K562 (cell line): Measurements from ENCODE around the gene MLH3. TPM values are rescaled to one million over a fixed set of nuclear protein-coding genes. Genes with fewer than 3 reads are reported as not detected.
A peak's percentile ranks its signal among the peaks of the same experiment; 100 is the strongest.

ENCODE experiments used
- ATAC-seq: fragments of 200-7000 bp; cut with Tn5 transposase; 3 replicates; pipeline ENCODE4 v1.9.1; 2020; ENCODE audit warnings: moderate library complexity
- BruUV-seq: library from RNA; stranded (reverse); fragments of 400-500 nt; replicated peaks from 2 replicates; lab custom pipeline; 2021; lab: Mats Ljungman, UMichigan
- CTCF ChIA-PET: fragments of 300-600 bp; formaldehyde crosslinking; extraction: SDS; loops from one replicate; lab custom pipeline; 2021; ENCODE audit warnings: low intra/inter-chr PET ratio; lab: Yijun Ruan, JAX
- POLR2A ChIA-PET: fragments of 300-600, 350-650 bp; sonication (Branson Sonifier 250); formaldehyde crosslinking; extraction: SDS; loops from one replicate; lab custom pipeline; 2021; ENCODE audit warnings: antibody characterized with exemption, inconsistent platforms; lab: Yijun Ruan, JAX
- DNase-seq, 4 experiments: peaks; one replicate each; pipeline versions ENCODE4 v3.0.0 to v3.0.0-alpha.2; 2011 to 2018; ENCODE audit warnings: low spot score in 3 of 4, mixed read lengths in 3 of 4; ENCODE audit errors: extremely low read depth in 1 of 4
- FAIRE-seq: peaks from 2 replicates; lab custom pipeline; 2011; peaks lifted over from hg19 to GRCh38; lab: Jason Lieb, UNC
- H2AFZ ChIP-seq: 2 replicates; pipeline ENCODE4 v1.6.0; 2011; ENCODE audit warnings: low read depth, low read length, control low read depth, inconsistent platforms
- H3K27ac ChIP-seq: fragments of 200-600 bp; 3 replicates; pipeline ENCODE4 v1.8.0; 2011; ENCODE audit warnings: low read depth, mild to moderate bottlenecking, control low read depth, inconsistent platforms, low read length, moderate library complexity, mixed read lengths; ENCODE audit errors: extremely low read depth
- H3K27me3 ChIP-seq, 2 experiments: fragments of 300-600 bp in 1 of 2; 2 replicates in 1 of 2; 3 replicates in 1 of 2; pipeline versions ENCODE4 v1.6.0 to v1.8.0; 2011; ENCODE audit warnings: inconsistent platforms in 2 of 2, low read length in 2 of 2, mild to moderate bottlenecking in 1 of 2, mixed read lengths in 1 of 2, moderate library complexity in 1 of 2; ENCODE audit not compliant: control insufficient read depth in 2 of 2, insufficient read depth in 2 of 2
- H3K36me3 ChIP-seq: fragments of 300-600 bp; 3 replicates; pipeline ENCODE4 v1.8.0; 2011; ENCODE audit warnings: mild to moderate bottlenecking, low read length, inconsistent platforms; ENCODE audit not compliant: control insufficient read depth, insufficient read depth
- H3K4me1 ChIP-seq, 2 experiments: fragments of 200-600 bp in 1 of 2; replicated peaks in 1 of 2; 2 replicates in 1 of 2; 3 replicates in 1 of 2; pipeline versions ENCODE4 v1.5.1 to v1.8.0; 2011; ENCODE audit warnings: inconsistent platforms in 2 of 2, low read length in 2 of 2, mild to moderate bottlenecking in 1 of 2, mixed read lengths in 1 of 2, moderate library complexity in 1 of 2; ENCODE audit not compliant: control insufficient read depth in 2 of 2, insufficient read depth in 2 of 2
- H3K4me2 ChIP-seq: 2 replicates; pipeline ENCODE4 v1.6.1; 2011; ENCODE audit warnings: low read length, control low read depth, inconsistent platforms, mixed read lengths; ENCODE audit not compliant: insufficient read depth
- H3K4me3 ChIP-seq: fragments of 200-600 bp; sonication (generic), shearing (Covaris generic); 2 replicates; pipeline ENCODE4 v1.5.1; 2016; ENCODE audit warnings: control low read depth, inconsistent platforms
- H3K79me2 ChIP-seq: fragments of 200-600 bp; 3 replicates; pipeline ENCODE4 v1.8.0; 2011; ENCODE audit warnings: low read length, inconsistent platforms; ENCODE audit not compliant: control insufficient read depth, insufficient read depth
- H3K9ac ChIP-seq, 2 experiments: 2 replicates each; pipeline versions ENCODE4 v1.6.0 to v1.6.1; 2011; ENCODE audit warnings: low read depth in 2 of 2, low read length in 2 of 2, control low read depth in 1 of 2, inconsistent platforms in 1 of 2, mild to moderate bottlenecking in 1 of 2, mixed read lengths in 1 of 2; ENCODE audit not compliant: insufficient read depth in 1 of 2
- H3K9me1 ChIP-seq: one replicate; pipeline ENCODE4 v1.6.0; 2011; ENCODE audit warnings: inconsistent platforms, mild to moderate bottlenecking, low read length, moderate library complexity; ENCODE audit not compliant: control insufficient read depth, insufficient read depth
- H3K9me3 ChIP-seq: replicated peaks from 2 replicates; pipeline ENCODE4 v1.5.1; 2011; ENCODE audit warnings: low read depth, low read length, inconsistent platforms; ENCODE audit not compliant: control insufficient read depth, insufficient read depth
- H4K20me1 ChIP-seq: replicated peaks from 2 replicates; pipeline ENCODE4 v1.6.1; 2011; ENCODE audit warnings: low read length, inconsistent platforms, mixed read lengths; ENCODE audit not compliant: control insufficient read depth, insufficient read depth
- L3MBTL2 ChIP-seq: fragments of 450-650 bp; IDR thresholded peaks from 2 replicates; pipeline ENCODE4 v1.6.1; 2016; ENCODE audit warnings: mild to moderate bottlenecking, moderate library complexity
- NR2C1 ChIP-seq, 2 experiments: fragments of 450-650 bp; IDR thresholded peaks; 2 replicates each; pipeline ENCODE4 v1.6.1; 2017; ENCODE audit warnings: mild to moderate bottlenecking in 2 of 2, antibody characterized with exemption in 1 of 2, inconsistent platforms in 1 of 2, missing compliant biosample characterization in 1 of 2, missing genetic modification characterization in 1 of 2
- WGBS: fragments of 100-300 bp; shearing (Covaris generic); methylation state at CpG from one replicate; pipeline ENCODE4 v1.1.6; 2016; ENCODE audit warnings: low coverage, mixed read lengths; ENCODE audit not compliant: insufficient coverage; ENCODE audit errors: missing lambda C conversion rate; 5-methylcytosine and 5-hydroxymethylcytosine counted together
- in situ Hi-C: fragments of 300-500 bp; cut with MboI; formaldehyde crosslinking; loops from 4 replicates; pipeline ENCODE4 v1.15.0; 2018; ENCODE audit warnings: inconsistent platforms, mixed read lengths
- intact Hi-C: fragments of 100-400 bp; cut with micrococcal nuclease; formaldehyde crosslinking; loops from 2 replicates; pipeline ENCODE4 v1.14.2; 2022
- polyA plus RNA-seq, 8 experiments: library from polyadenylated mRNA; depleted of rRNA in 4 of 8; stranded (reverse) in 5 of 8; unstranded in 3 of 8; fragments of >200 nt; fragmentation: Nextera tagmentation in 2 of 8; fragmentation: Illumina TruSeq in 1 of 8; extraction: Ambion mirVana in 2 of 8; extraction: Trizol in 1 of 8; gene quantifications; 2 replicates each; pipeline versions ENCODE4 v1.2.1 to v1.2.3, GENCODE V29; 2011 to 2014; ENCODE audit warnings: inconsistent platforms in 1 of 8, missing spikeins in 1 of 8
- total RNA-seq, 7 experiments: library from RNA; depleted of rRNA in 6 of 7; stranded (reverse); fragments of >200 nt in 6 of 7; fragmentation: Illumina TruSeq in 2 of 7; extraction: Trizol in 2 of 7; gene quantifications; 2 replicates each; pipeline versions ENCODE4 v1.2.1 to v1.2.3, GENCODE V29; 2011 to 2021; ENCODE audit warnings: low replicate concordance in 1 of 7
- TF ChIP-seq, protein P1 (sequence below), 2 experiments: fragments of 250-450 bp in 1 of 2; fragments of 450-650 bp in 1 of 2; sonication (Bioruptor Pico) in 1 of 2; IDR thresholded peaks; 2 replicates each; pipeline versions ENCODE4 v1.6.1 to v1.8.0; 2016 to 2021; ENCODE audit warnings: mild to moderate bottlenecking in 2 of 2, moderate library complexity in 2 of 2, missing compliant biosample characterization in 1 of 2, missing genetic modification characterization in 1 of 2

MLH3 gene
- total and polyA plus RNA-seq, 9 of the 15 experiments (the other 6 are each of a cell fraction or from before 2014, with no cell fraction given): 5.9 to 15.3 (median 10.7) TPM

DNA sequence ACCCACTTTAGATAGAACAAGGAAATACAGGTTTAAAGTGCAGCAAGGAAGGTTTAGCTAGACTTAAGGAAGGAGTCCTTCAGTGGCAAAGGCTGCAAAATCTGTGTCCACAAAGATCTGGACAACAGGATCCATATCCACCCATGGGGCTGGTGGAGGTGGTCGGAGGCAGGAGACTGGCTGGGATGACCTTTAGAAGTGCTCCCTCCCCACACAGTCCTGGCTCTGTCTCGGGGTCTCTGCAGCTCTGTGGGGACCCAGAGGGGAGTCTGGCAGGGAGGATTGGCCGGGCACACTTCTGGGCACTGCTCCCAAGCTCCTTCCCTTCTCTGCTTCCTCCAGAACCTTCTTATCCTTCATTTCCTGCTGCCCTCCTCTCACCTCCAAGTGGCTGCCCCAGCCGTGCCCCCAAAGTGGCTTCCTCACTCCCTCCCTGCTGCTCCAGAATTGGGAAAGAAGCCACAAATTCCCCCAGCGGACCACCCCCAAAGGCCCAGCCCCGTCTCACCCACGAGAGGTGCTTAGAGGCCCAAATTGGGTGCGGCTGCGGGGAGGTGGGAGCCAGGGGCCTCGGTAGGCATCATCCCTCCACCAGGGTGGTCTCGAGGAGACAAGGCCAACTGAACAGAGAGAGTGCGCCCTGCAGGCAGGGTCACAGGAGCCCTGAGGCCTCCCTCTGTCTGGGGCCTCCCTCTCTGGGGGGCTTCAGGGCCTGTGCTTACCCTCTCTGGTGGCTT, 73.9 kb downstream of the MLH3 start:
- Histone ChIP-seq H3K27ac (no peak overlapping the region), H3K79me2 (no peaks in the 10 kb centered on the region), H3K9me1 (no peaks in the 10 kb centered on the region), H3K4me1 (peaks cover 0 to 35% of the 10 kb centered on the region in 2 experiments; a peak in 2 of 5 replicates), H3K9ac (no peak overlapping the region), H2AFZ (no peak overlapping the region)
- no peak for FAIRE-seq
- CTCF ChIA-PET: no interaction called here
- BruUV-seq: no TSS peak
- TF ChIP-seq, protein P1, sequence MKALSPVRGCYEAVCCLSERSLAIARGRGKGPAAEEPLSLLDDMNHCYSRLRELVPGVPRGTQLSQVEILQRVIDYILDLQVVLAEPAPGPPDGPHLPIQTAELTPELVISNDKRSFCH (CRISPR knock-in tag; IDR thresholded peaks at IDR 0.05): no peak
- TF ChIP-seq, protein P1 (tag; IDR thresholded peaks at IDR 0.05): peak; percentile 90
- TF ChIP-seq L3MBTL2: no peak
- 0 out of 2 replicates have a peak, but pooled peaks have one; percentile 29 for TF ChIP-seq NR2C1 (IDR thresholded peaks at IDR 0.05)
- TF ChIP-seq NR2C1 (tag; IDR thresholded peaks at IDR 0.05): peak; percentile 32; the same call in 1 of the 2 replicates
- TF ChIP-seq, all 486 proteins: peak for 2
- 49% methylated on average over 9 of the region's 12 CpGs for WGBS
- no peaks in the 10 kb centered on the region for H4K20me1 ChIP-seq
- ATAC-seq: no peak
- no peaks in the 10 kb centered on the region for H3K9me3 ChIP-seq
- H3K36me3 ChIP-seq: no peaks in the 10 kb centered on the region
- H3K4me2 ChIP-seq: no peak overlapping the region
- H3K4me3 ChIP-seq: no peak overlapping the region
- POLR2A ChIA-PET: interaction anchor here (0.7 kb wide), 1 partner anchor 25 kb away, joined by 3 read pairs; the partner anchor contains the start of gene EIF2B2
- no peaks in the 10 kb centered on the region for H3K27me3 ChIP-seq
- intact Hi-C loops (no loop called here), in situ Hi-C loops (no loop called here)
- peak in 1 of 4 experiments; percentile 3 for DNase-seq
